Kidney tubule cell (primary cell): ENCODE measurements around the gene HMG20A.
"Not testable (repeated sequence)": the region's sequence is repeated elsewhere in the genome, so short reads cannot be mapped to it uniquely, and the experiment has no call there.

Source experiments
- DNase-seq: peaks from one replicate; pipeline ENCODE4 v3.0.0-alpha.2; 2018; ENCODE audit warnings: low spot score

The HMG20A gene

DNA sequence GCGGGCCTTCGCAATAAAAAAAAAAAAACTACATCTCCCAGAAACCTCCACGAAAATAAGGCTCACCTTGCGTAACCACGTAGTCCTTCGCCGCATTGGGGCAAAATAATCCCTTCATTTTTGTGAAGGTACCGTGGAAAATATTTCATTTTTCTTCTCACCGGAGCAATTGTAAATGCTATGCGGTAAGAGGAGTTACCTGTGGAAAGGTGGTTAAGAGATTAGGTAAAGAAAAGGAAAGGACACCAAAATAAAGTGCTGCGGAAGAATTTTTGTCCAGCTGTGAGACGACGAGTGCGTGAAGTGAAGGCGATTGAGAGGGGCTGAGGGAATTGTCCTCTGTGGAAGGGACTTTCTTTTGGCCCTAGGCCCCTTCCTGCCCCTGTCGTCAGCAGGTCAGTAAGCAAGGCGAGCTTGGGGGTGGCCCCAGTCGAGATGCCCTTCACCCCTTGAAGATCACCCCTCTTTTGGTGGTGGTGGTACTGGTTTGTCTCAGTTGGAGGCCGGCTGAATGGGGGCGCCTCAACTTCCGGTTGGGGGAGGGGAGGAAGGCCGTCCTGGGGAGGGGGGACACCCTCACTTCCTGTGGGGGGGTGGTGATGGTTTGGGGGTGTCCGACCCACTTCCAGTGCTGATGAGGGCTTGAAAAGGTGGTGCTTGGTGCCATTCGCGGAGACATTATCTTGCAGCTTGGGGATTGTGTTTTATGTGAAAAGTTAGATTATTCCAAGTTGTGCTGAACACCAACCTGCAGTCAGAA is at the start of gene HMG20A:
TSS of gene HMG20A (plus strand) at position 279 of the 760 bp plus-strand sequence. CDS start 37,520 bp downstream, outside the sequence.
- DNase-seq: peak; percentile 89

DNA sequence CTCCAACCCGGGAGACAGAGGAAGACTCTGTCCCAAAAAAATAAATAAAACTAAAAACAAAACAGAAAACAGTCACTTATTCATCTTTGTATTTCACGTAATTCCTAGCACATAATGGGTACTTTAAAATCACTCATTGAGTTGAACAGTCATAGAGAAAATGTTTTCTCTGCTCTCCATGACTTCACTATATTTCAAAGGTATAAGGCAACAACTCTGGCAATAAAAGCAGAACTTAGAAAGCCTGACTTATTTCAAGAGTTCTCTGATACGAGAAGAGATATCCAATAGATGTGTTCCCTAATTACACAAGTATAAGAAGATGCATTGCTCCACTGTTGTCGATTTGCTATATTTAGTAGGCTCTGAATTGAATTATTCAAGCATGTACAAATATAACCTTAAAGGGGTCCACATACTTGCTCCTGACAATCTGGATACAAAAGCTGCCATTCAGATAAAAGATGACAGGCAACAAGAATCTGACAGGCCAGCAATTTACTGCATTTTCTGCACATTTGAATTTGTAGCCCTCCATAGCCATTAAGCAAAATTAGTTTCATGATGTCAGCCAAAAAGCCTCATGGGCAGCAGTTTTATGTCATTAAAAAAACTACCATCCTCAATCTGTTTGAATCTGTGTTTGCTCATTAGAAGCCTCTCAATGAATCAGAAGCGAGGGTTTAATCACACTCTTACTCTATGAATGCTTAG is 48.7 kb upstream of the HMG20A start:
- DNase-seq: no peak

- no peak for DNase-seq
Measured at GRCh38 chr15:77373441-77373840, 47.2 kb upstream of the HMG20A start.

GRCh38 chr15:77375133-77375532 is 45.6 kb upstream of the HMG20A start:
- no peak for DNase-seq

DNA sequence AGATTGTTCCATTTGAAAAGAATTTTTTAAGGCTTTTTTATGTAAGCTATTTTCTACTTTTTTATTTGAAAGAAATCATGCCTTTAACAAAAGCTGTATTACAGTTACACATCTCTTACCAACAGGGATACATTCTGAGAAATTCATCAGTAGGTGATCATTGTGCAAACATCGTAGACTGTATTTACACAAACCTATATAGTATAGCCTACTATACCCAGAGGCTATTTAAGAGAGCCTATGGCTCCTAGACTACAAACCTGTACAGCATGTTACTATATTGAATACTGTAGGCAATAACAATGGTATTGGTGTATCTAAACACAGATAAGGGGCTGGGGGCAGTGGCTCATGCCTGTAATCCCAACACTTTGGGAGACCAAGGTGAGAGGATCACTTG is 43.9 kb upstream of the HMG20A start:
- DNase-seq: no peak

- DNase-seq: no peak
Measured at GRCh38 chr15:77380033-77380432, 40.7 kb upstream of the HMG20A start.

DNA sequence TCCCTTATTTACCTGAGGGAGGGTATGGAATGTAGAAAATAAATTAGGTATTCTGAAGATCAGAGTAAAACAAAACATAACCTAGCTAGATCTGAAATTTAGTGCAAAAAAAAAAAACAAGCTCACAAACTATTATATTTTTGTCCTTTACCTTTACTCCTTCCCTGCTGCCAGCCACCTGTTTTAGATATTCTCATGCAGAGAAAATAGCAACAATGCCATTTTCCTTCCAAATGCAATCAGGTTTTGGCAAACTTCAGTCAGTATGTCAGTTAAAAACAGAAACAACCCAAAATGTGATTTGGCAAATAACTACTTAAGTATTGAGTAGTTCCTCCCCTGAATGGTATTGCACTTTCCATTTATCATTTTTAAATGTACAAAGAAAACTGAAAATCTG is 36.6 kb upstream of the HMG20A start:
- DNase-seq: no peak

GRCh38 chr15:77384589-77385359 is 35.9 kb upstream of the HMG20A start:
- no peak for DNase-seq

- no peak for DNase-seq
Measured at GRCh38 chr15:77386626-77387025, 34.1 kb upstream of the HMG20A start.

DNA sequence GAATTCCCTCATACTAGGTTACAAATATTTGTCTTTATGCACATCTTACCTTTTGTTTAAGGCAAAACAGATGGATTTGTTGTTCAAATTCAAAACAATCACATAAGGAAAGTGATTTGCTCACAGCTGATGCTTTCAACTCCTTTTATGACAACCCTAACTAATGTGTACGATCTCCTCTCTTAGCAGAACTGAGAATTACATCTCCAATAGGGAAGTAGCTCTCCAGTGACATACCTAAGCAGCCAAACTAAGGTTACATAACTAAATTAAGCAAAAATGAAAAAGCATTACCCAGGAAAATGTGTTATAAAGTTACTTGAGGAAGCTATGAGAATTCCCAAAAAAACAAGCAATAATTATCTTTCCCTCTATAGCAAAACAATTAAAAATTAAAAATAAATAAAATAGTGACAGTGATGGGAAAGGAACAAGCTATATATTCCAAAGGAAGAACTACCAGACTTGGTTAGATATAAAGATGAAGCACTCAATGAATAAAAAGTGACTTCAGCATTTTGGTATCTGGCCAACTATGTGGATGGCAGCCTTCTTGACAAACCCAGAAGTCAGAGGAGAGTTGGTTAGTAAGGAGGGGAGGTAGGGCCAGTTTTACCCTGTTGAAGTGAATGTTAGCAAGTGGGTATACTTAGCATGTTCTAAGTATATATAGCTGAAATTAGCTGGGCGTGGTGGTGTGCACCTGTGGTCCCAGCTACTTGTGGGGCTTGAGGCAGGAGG is 33.2 kb upstream of the HMG20A start:
- peak; percentile 39 for DNase-seq

GRCh38 chr15:77391372-77391951 is 29.2 kb upstream of the HMG20A start:
- DNase-seq: no peak

GRCh38 chr15:77392762-77393470 is 27.8 kb upstream of the HMG20A start:
- no peak for DNase-seq

DNA sequence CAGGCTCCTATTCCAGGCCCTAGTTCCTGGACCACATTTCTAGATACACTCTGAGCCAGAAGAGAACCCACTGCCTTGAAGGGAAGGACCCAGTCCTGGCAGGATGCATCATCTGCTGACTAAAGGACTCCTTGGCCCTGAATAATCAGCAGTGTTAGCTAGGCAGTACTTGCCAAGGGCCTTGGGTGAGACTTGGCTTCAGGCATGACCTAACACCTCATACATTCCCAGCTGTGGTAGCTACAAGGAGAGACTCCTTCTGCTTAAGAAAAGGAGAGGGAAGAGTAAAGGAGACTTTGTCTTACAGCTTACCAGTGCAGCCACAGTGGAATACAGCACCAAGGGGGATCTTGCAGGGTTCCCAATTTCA is 27.2 kb upstream of the HMG20A start:
- peak; percentile 67 for DNase-seq

DNA sequence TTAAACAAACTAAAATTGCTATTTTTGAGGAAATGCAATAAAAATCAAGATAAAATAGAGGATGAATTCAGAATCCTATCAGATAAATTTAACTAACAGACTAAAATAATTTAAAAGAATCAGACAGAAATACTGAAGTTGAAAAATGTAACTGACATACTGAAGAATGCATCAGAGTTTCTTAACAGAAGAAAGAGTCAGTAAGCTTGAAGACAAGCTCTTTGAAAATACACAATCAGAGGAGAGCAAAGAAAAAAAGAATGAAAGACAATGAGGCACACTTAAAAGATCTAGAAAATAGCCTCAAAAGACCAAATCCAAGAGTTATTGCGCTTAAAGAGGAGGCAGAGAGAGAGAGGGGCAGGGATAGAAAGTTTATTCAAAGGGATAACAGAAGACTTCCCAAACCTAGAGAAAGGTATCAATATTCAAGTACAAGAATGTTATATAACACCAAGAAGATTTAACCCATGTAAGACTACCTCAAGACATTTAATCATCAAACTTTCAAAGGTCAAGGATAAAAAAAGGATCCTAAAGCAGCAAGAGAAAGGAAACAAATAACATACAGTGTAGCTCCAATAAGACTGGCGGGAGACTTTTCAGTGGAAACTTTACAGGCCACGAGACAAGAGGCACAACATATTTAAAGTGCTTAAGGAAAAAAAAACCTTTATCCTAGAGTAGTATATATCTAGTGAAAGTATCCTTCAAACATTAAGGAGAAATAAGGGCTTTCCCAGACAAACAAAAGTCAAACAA is 25.5 kb upstream of the HMG20A start:
- DNase-seq: no peak

DNA sequence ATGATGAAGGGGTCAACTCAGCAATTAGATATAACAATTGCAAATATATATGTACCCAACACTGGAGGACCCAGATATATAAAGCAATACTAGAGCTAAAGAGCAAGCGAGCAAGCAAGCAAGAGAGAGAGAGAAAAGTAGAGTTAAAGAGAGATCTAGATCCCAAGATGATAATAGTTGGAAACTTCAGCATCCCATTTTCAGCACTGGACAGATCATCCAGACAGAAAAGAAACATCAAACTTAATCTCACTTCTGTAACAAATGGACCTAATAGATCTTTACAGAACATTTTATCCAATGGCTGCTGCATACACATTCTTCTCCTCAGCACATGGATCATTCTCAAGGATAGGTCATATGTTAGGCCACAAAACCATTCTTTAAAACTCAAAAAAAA is 24.0 kb upstream of the HMG20A start:
- DNase-seq: no peak

DNA sequence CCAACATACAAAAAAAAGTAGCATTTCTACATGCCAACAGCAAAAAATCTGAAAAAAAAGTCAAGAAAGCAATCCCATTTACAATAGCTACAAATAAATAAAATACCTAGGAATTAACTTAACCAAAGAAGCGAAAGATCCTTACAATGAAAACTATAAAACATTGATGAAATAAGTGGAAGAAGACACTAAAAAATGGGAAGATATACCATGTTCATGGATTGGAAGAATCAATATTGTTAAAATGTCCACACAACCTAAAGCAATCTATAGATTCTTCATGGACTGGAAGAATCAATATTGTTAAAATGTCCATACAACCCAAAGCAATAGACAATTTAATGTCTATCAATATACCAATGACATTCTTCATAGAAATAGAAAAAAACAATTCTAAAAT is 21.8 kb upstream of the HMG20A start:
- no peak for DNase-seq

- DNase-seq: no peak
Measured at GRCh38 chr15:77400258-77400657, 20.4 kb upstream of the HMG20A start.

GRCh38 chr15:77402740-77403379 is 17.8 kb upstream of the HMG20A start:
- DNase-seq: no peak

GRCh38 chr15:77406173-77406759 is 14.4 kb upstream of the HMG20A start:
- DNase-seq: not testable (repeated sequence)
